Activated T-cell treated with anti-CD3 and anti-CD28 coated beads, Interleukin-2, amount 50 U/mL, for 4 hours (primary cell): ENCODE data around the gene STAMBPL1. TPM values are rescaled to one million over a fixed set of nuclear protein-coding genes. Genes with fewer than 3 reads are reported as not detected.
"Not testable (repeated sequence)": the region's sequence is repeated elsewhere in the genome, so short reads cannot be mapped to it uniquely, and the experiment has no call there.

ENCODE experiments used
- ATAC-seq, 2 donors: fragments of 200-7000 bp; cut with Tn5 transposase; one replicate each; pipeline ENCODE4 v1.10.0; 2021
- DNase-seq: peaks from one replicate; pipeline ENCODE4 v3.0.0-alpha.2; 2020
- H3K27me3 Mint-ChIP-seq: one replicate; pipeline ENCODE4 v1.8.0; 2021; ENCODE audit warnings: low read depth, mixed read lengths
- H3K36me3 Mint-ChIP-seq: one replicate; pipeline ENCODE4 v1.8.0; 2022; ENCODE audit warnings: mixed read lengths; ENCODE audit not compliant: insufficient read depth
- H3K4me1 Mint-ChIP-seq: one replicate; pipeline ENCODE4 v1.8.0; 2021; ENCODE audit warnings: low read depth, mixed read lengths
- H3K4me3 Mint-ChIP-seq: one replicate; pipeline ENCODE4 v1.8.0; 2021; ENCODE audit warnings: mild to moderate bottlenecking, moderate library complexity, mixed read lengths
- H3K9me3 Mint-ChIP-seq: one replicate; pipeline ENCODE4 v1.8.0; 2021; ENCODE audit warnings: mixed read lengths
- total RNA-seq, 3 donors: library from RNA; stranded (reverse); gene quantifications; one replicate each; pipeline ENCODE4 v1.2.1, GENCODE V29; 2021

STAMBPL1 gene
- total RNA-seq, 3 donors from 2014 or later = 15.1 to 24.7 (median 19.4) TPM

- DNase-seq (no peak), ATAC-seq (no peak)
- no peak overlapping the region for H3K4me3 Mint-ChIP-seq
- peaks cover 42% of the 10 kb centered on the region for H3K36me3 Mint-ChIP-seq
- no peaks in the 10 kb centered on the region for H3K9me3 Mint-ChIP-seq
- no peaks in the 10 kb centered on the region for H3K27me3 Mint-ChIP-seq
- no peaks in the 10 kb centered on the region for H3K4me1 Mint-ChIP-seq
These were observed 35.7 kb downstream of the STAMBPL1 start for GRCh38 chr10:88915781-88916180.

GRCh38 chr10:88916231-88916630, 36.2 kb downstream of the STAMBPL1 start:
- Mint-ChIP-seq H3K9me3 (no peaks in the 10 kb centered on the region), H3K4me1 (no peaks in the 10 kb centered on the region), H3K27me3 (no peaks in the 10 kb centered on the region), H3K4me3 (no peak overlapping the region), H3K36me3 (peaks cover 40% of the 10 kb centered on the region)
- DNase-seq = no peak
- no peak for ATAC-seq

- H3K27me3 Mint-ChIP-seq = no peaks in the 10 kb centered on the region
- H3K4me1 Mint-ChIP-seq = no peaks in the 10 kb centered on the region
- DNase-seq (no peak), ATAC-seq (no peak)
- H3K36me3 Mint-ChIP-seq = peaks cover 34% of the 10 kb centered on the region
- no peaks in the 10 kb centered on the region for H3K9me3 Mint-ChIP-seq
- no peak overlapping the region for H3K4me3 Mint-ChIP-seq
These were observed 36.9 kb downstream of the STAMBPL1 start for GRCh38 chr10:88916986-88917385.

GRCh38 chr10:88918191-88918905, 38.3 kb downstream of the STAMBPL1 start:
- Mint-ChIP-seq H3K9me3 (no peaks in the 10 kb centered on the region), H3K27me3 (no peaks in the 10 kb centered on the region), H3K4me3 (no peak overlapping the region), H3K36me3 (peaks cover 27% of the 10 kb centered on the region), H3K4me1 (no peaks in the 10 kb centered on the region)
- no peak for DNase-seq
- no peak for ATAC-seq

- no peak overlapping the region for H3K4me3 Mint-ChIP-seq
- H3K4me1 Mint-ChIP-seq = no peaks in the 10 kb centered on the region
- H3K9me3 Mint-ChIP-seq = no peaks in the 10 kb centered on the region
- ATAC-seq = no peak
- no peaks in the 10 kb centered on the region for H3K27me3 Mint-ChIP-seq
- no peak for DNase-seq
- peaks cover 27% of the 10 kb centered on the region for H3K36me3 Mint-ChIP-seq
These were observed 39.0 kb downstream of the STAMBPL1 start for GRCh38 chr10:88919041-88919440.

GRCh38 chr10:88920198-88920597, 40.2 kb downstream of the STAMBPL1 start:
- Mint-ChIP-seq H3K36me3 (peaks cover 33% of the 10 kb centered on the region), H3K27me3 (no peaks in the 10 kb centered on the region), H3K9me3 (no peaks in the 10 kb centered on the region), H3K4me3 (no peak overlapping the region), H3K4me1 (no peaks in the 10 kb centered on the region)
- DNase-seq = no peak
- no peak for ATAC-seq

GRCh38 chr10:88920986-88921593, 41.0 kb downstream of the STAMBPL1 start:
- no peaks in the 10 kb centered on the region for H3K4me1 Mint-ChIP-seq
- H3K27me3 Mint-ChIP-seq = no peaks in the 10 kb centered on the region
- ATAC-seq (no peak), DNase-seq (no peak)
- H3K4me3 Mint-ChIP-seq = no peak overlapping the region
- H3K36me3 Mint-ChIP-seq = peaks cover 24% of the 10 kb centered on the region
- H3K9me3 Mint-ChIP-seq = no peaks in the 10 kb centered on the region

- no peak overlapping the region for H3K4me3 Mint-ChIP-seq
- H3K4me1 Mint-ChIP-seq = no peaks in the 10 kb centered on the region
- DNase-seq (no peak), ATAC-seq (no peak)
- H3K36me3 Mint-ChIP-seq = peaks cover 26% of the 10 kb centered on the region
- H3K27me3 Mint-ChIP-seq = no peaks in the 10 kb centered on the region
- no peaks in the 10 kb centered on the region for H3K9me3 Mint-ChIP-seq
These were observed 42.0 kb downstream of the STAMBPL1 start for GRCh38 chr10:88922041-88922440.

- Mint-ChIP-seq H3K4me1 (no peaks in the 10 kb centered on the region), H3K36me3 (peaks cover 31% of the 10 kb centered on the region), H3K4me3 (no peak overlapping the region), H3K27me3 (no peaks in the 10 kb centered on the region), H3K9me3 (no peaks in the 10 kb centered on the region)
- no peak for DNase-seq
- ATAC-seq = no peak
These were observed 43.5 kb downstream of the STAMBPL1 start for GRCh38 chr10:88923520-88923919.

- peaks cover 29% of the 10 kb centered on the region for H3K36me3 Mint-ChIP-seq
- H3K4me1 Mint-ChIP-seq = peaks cover 1% of the 10 kb centered on the region
- H3K27me3 Mint-ChIP-seq = no peaks in the 10 kb centered on the region
- DNase-seq (no peak), ATAC-seq (no peak)
- H3K4me3 Mint-ChIP-seq = no peak overlapping the region
- no peaks in the 10 kb centered on the region for H3K9me3 Mint-ChIP-seq
These were observed 46.7 kb downstream of the STAMBPL1 start for GRCh38 chr10:88926566-88927415.

GRCh38 chr10:88927416-88927690, 47.3 kb downstream of the STAMBPL1 start:
- ATAC-seq = no peak

GRCh38 chr10:88928254-88928653, 48.2 kb downstream of the STAMBPL1 start:
- H3K9me3 Mint-ChIP-seq = no peaks in the 10 kb centered on the region
- ATAC-seq (no peak), DNase-seq (no peak)
- H3K4me1 Mint-ChIP-seq = peaks cover 6% of the 10 kb centered on the region
- H3K36me3 Mint-ChIP-seq = peaks cover 25% of the 10 kb centered on the region
- H3K27me3 Mint-ChIP-seq = no peaks in the 10 kb centered on the region
- no peak overlapping the region for H3K4me3 Mint-ChIP-seq

More at GRCh38 chr10:88927416-88927690, 47.3 kb downstream of the STAMBPL1 start:
- Mint-ChIP-seq H3K4me1 (peaks cover 1% of the 10 kb centered on the region), H3K9me3 (no peaks in the 10 kb centered on the region), H3K36me3 (peaks cover 25% of the 10 kb centered on the region), H3K4me3 (no peak overlapping the region), H3K27me3 (no peaks in the 10 kb centered on the region)
- DNase-seq = no peak

- DNase-seq = no peak
- H3K36me3 Mint-ChIP-seq = peaks cover 11% of the 10 kb centered on the region
These were observed 51.5 kb downstream of the STAMBPL1 start for GRCh38 chr10:88931548-88931947.

GRCh38 chr10:88932029-88932428, 52.0 kb downstream of the STAMBPL1 start:
- Mint-ChIP-seq H3K4me1 (peaks cover 20% of the 10 kb centered on the region), H3K36me3 (peaks cover 11% of the 10 kb centered on the region)
- DNase-seq, H3K9me3 Mint-ChIP-seq, H3K4me3 Mint-ChIP-seq, H3K27me3 Mint-ChIP-seq, ATAC-seq: not testable (repeated sequence)

More at GRCh38 chr10:88931548-88931947, 51.5 kb downstream of the STAMBPL1 start:
- no peaks in the 10 kb centered on the region for H3K9me3 Mint-ChIP-seq
- H3K4me1 Mint-ChIP-seq = peaks cover 18% of the 10 kb centered on the region
- no peaks in the 10 kb centered on the region for H3K27me3 Mint-ChIP-seq
- no peak for ATAC-seq
- H3K4me3 Mint-ChIP-seq = no peak overlapping the region
